ENCODE measurements around the gene BAZ2B.

DNA sequence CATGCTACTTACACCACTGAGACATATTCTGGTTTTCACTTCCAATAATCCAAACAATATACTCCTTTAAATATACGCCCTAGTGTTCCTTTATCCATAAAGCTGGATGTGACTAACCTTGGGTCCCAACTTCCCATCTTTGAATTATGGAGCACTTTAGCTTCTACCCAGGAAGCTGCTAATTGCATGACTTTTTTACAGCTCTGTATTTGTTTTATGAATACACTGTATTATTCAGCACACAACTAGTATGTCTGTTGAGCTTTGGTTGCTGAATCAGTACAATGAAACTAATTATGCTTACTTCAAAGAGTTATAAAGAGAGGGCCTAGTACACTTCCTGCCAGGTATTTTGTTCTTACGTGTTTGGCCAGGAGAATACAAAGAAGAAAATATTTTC lies 118.5 kb downstream of the BAZ2B start:
- TF ChIP-seq, protein P1, sequence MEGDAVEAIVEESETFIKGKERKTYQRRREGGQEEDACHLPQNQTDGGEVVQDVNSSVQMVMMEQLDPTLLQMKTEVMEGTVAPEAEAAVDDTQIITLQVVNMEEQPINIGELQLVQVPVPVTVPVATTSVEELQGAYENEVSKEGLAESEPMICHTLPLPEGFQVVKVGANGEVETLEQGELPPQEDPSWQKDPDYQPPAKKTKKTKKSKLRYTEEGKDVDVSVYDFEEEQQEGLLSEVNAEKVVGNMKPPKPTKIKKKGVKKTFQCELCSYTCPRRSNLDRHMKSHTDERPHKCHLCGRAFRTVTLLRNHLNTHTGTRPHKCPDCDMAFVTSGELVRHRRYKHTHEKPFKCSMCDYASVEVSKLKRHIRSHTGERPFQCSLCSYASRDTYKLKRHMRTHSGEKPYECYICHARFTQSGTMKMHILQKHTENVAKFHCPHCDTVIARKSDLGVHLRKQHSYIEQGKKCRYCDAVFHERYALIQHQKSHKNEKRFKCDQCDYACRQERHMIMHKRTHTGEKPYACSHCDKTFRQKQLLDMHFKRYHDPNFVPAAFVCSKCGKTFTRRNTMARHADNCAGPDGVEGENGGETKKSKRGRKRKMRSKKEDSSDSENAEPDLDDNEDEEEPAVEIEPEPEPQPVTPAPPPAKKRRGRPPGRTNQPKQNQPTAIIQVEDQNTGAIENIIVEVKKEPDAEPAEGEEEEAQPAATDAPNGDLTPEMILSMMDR (IDR thresholded peaks at IDR 0.05; ENCODE audit: extremely low read depth in 1 of 2, insufficient read depth in 1 of 2, low read depth in 1 of 2, low read length in 2 of 2): no peak
- no peak for TF ChIP-seq POLR2A (IDR thresholded peaks at IDR 0.05; ENCODE audit: low read depth, low read length)
- no peak for TF ChIP-seq EZH2 (IDR thresholded peaks at IDR 0.05; ENCODE audit: borderline replicate concordance, low read depth, low read length, severe bottlenecking)
- TF ChIP-seq, protein P2, sequence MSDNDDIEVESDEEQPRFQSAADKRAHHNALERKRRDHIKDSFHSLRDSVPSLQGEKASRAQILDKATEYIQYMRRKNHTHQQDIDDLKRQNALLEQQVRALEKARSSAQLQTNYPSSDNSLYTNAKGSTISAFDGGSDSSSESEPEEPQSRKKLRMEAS (IDR thresholded peaks at IDR 0.05; ENCODE audit: insufficient read depth, insufficient read length): no peak
- peak; percentile 36 for TF ChIP-seq POLR2AphosphoS5 (IDR thresholded peaks at IDR 0.05; ENCODE audit: insufficient read depth, low read depth, low read length)
- peak; percentile 53 for TF ChIP-seq FOS (IDR thresholded peaks at IDR 0.05; ENCODE audit: borderline replicate concordance, insufficient read depth, low read length)
- TF ChIP-seq GATA2 (IDR thresholded peaks at IDR 0.05; ENCODE audit: insufficient read depth, insufficient read length, low read depth, low read length): no peak
- no peak for TF ChIP-seq JUN (IDR thresholded peaks at IDR 0.05; ENCODE audit: borderline replicate concordance, insufficient read depth, insufficient read length, low read depth)
- TF ChIP-seq MYC (IDR thresholded peaks at IDR 0.05; ENCODE audit: low read depth, low read length): no peak

Measured in endothelial cell of umbilical vein (primary cell).